ENCODE measurements around the gene GINS1. TPM values are rescaled to one million over a fixed set of nuclear protein-coding genes. Genes with fewer than 3 reads are reported as not detected.

The GINS1 gene
- total and polyA plus RNA-seq, 2 of the 13 experiments (the other 11 are each of a cell fraction or from before 2014, with no cell fraction given), result 14.6 to 59.9 TPM

- DNase-seq (ENCODE audit: low spot score), result no peak
- Histone ChIP-seq H3K4me2 (ENCODE audit: low read depth, low read length) (no peak overlapping the region), H3K36me3 (replicated peaks in 1 of 2; ENCODE audit: control insufficient read depth in 1 of 2, insufficient read depth in 2 of 2, low read length in 2 of 2) (no peaks in the 10 kb centered on the region; a peak in 4 of 5 replicates), H3K27ac (ENCODE audit: extremely low read length, insufficient read depth, low read length) (no peak overlapping the region), H3K9ac (ENCODE audit: insufficient read depth, low read depth, low read length) (no peak overlapping the region), H3K4me3 (replicated peaks in 1 of 3; ENCODE audit: insufficient read depth in 1 of 3, low read depth in 2 of 3, low read length in 3 of 3) (no peak overlapping the region), H3K9me3 (ENCODE audit: low read length) (no peaks in the 10 kb centered on the region), H3K79me2 (ENCODE audit: insufficient read depth, low read length) (peaks cover 45% of the 10 kb centered on the region), H3K4me1 (ENCODE audit: insufficient read depth, low read length) (peaks cover 47% of the 10 kb centered on the region), H2AFZ (ENCODE audit: low read length) (no peak overlapping the region), H3K27me3 (ENCODE audit: control insufficient read depth in 1 of 2, insufficient read depth in 2 of 2, low read length in 2 of 2) (no peaks in the 10 kb centered on the region; a peak in 1 of 5 replicates), H4K20me1 (ENCODE audit: insufficient read depth, low read length) (peaks cover 55% of the 10 kb centered on the region)
- intact Hi-C loops (cut with micrococcal nuclease; ENCODE audit: unreplicated experiment), result no loop called here
- POLR2A ChIA-PET, result no interaction called here
- WGBS (ENCODE audit: low lambda C conversion rate), result 99% methylated on average over 4 of the region's 4 CpGs
- CTCF ChIA-PET (ENCODE audit: low intra/inter-chr PET ratio, low total read pairs), result no interaction called here
- ATAC-seq, result no peak
- FAIRE-seq, result no peak
- no TSS peak for BruUV-seq (replicated peaks)
- in situ Hi-C loops (cut with HindIII; ENCODE audit: extremely low pct_ligation_motif_present, low pct_unique_long_range_greater_than_20kb), result no loop called here
- TF ChIP-seq MEIS1 (CRISPR knock-in tag; IDR thresholded peaks at IDR 0.05; ENCODE audit: borderline replicate concordance) (no peak), ZNF768 (CRISPR knock-in tag; IDR thresholded peaks at IDR 0.05) (no peak)
Measured at GRCh38 chr20:25376236-25376635, 31.2 kb upstream of the GINS1 start.

GRCh38 chr20:25376886-25377285 lies 30.6 kb upstream of the GINS1 start:
- H3K36me3 ChIP-seq (replicated peaks in 1 of 2; ENCODE audit: control insufficient read depth in 1 of 2, insufficient read depth in 2 of 2, low read length in 2 of 2), result no peaks in the 10 kb centered on the region; a peak in 4 of 5 replicates
- intact Hi-C loops (cut with micrococcal nuclease; ENCODE audit: unreplicated experiment) (no loop called here), in situ Hi-C loops (cut with HindIII; ENCODE audit: extremely low pct_ligation_motif_present, low pct_unique_long_range_greater_than_20kb) (no loop called here)
- H3K4me1 ChIP-seq (ENCODE audit: insufficient read depth, low read length), result peaks cover 50% of the 10 kb centered on the region
- H4K20me1 ChIP-seq (ENCODE audit: insufficient read depth, low read length), result peaks cover 60% of the 10 kb centered on the region
- no peak overlapping the region for H3K27ac ChIP-seq (ENCODE audit: extremely low read length, insufficient read depth, low read length)
- no peak overlapping the region for H3K4me3 ChIP-seq (replicated peaks in 1 of 3; ENCODE audit: insufficient read depth in 1 of 3, low read depth in 2 of 3, low read length in 3 of 3)
- H3K9me3 ChIP-seq (ENCODE audit: low read length), result no peaks in the 10 kb centered on the region
- peaks cover 43% of the 10 kb centered on the region for H3K79me2 ChIP-seq (ENCODE audit: insufficient read depth, low read length)
- CTCF ChIA-PET (ENCODE audit: low intra/inter-chr PET ratio, low total read pairs), result interaction anchor here (1.0 kb wide), 1 partner anchor 22 kb away, joined by 3 read pairs; no protein-coding TSS in a partner anchor
- WGBS (ENCODE audit: low lambda C conversion rate), result 94% methylated on average over 2 of the region's 2 CpGs
- no peak for FAIRE-seq
- POLR2A ChIA-PET, result interaction anchor here (2.2 kb wide), 1 partner anchor 39 kb away, joined by 25 read pairs; no protein-coding TSS in a partner anchor
- BruUV-seq (replicated peaks), result no TSS peak
- no peak overlapping the region for H2AFZ ChIP-seq (ENCODE audit: low read length)
- no peak overlapping the region for H3K9ac ChIP-seq (ENCODE audit: insufficient read depth, low read depth, low read length)
- no peaks in the 10 kb centered on the region; a peak in 1 of 5 replicates for H3K27me3 ChIP-seq (ENCODE audit: control insufficient read depth in 1 of 2, insufficient read depth in 2 of 2, low read length in 2 of 2)
- no peak overlapping the region for H3K4me2 ChIP-seq (ENCODE audit: low read depth, low read length)
- no peak for TF ChIP-seq ZNF331 (CRISPR knock-in tag; IDR thresholded peaks at IDR 0.05)
- TF ChIP-seq ZFP1 (CRISPR knock-in tag; IDR thresholded peaks at IDR 0.05), result no peak
- TF ChIP-seq ARHGAP35 (CRISPR knock-in tag; IDR thresholded peaks at IDR 0.05; ENCODE audit: borderline replicate concordance), result no peak
- TF ChIP-seq ZNF576 (CRISPR knock-in tag; IDR thresholded peaks at IDR 0.05), result no peak
- no peak for TF ChIP-seq AGO1 (IDR thresholded peaks at IDR 0.05; ENCODE audit: low read depth, low read length, poor library complexity, severe bottlenecking)
- ATAC-seq, result no peak
- DNase-seq (ENCODE audit: low spot score), result no peak

All from HepG2 (cell line).